DMS53 treated with DMSO at 0.1 percent for 48 hours (cell line): ENCODE results near the gene NUTM1.
"Not testable (repeated sequence)": the region's sequence is repeated elsewhere in the genome, so short reads cannot be mapped to it uniquely, and the experiment has no call there.

Experiments used
- DNase-seq: peaks from one replicate; lab custom pipeline; 2025; ENCODE audit not compliant: unreplicated experiment; lab: John Stamatoyannopoulos, UW

Gene NUTM1

DNA sequence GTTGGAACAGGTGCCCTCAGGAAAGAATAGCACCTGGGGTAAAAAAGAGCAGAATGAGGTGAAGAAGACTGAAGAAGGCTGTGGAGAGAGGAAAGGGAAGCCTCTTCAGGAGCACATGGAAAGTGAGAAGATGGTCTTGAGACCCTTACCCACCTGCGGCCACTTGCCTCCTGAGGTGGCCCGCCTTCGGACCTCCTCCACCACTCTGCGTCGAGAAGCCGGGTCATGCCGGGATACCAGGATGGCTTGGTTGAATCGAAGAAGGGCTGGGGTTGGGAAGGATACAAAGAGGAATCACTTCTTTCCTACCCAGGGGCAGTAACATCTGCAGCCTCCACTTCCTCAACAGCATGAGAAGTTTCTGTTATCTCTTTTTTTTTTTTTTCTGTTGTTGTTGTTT, 20.9 kb downstream of the NUTM1 start:
- DNase-seq, result no peak

GRCh38 chr15:34365091-34365825, 22.1 kb downstream of the NUTM1 start:
- no peak for DNase-seq

- DNase-seq, result no peak
These were observed 22.7 kb downstream of the NUTM1 start for GRCh38 chr15:34365836-34366235.

- peak; percentile 26 for DNase-seq
These were observed 23.4 kb downstream of the NUTM1 start for GRCh38 chr15:34366271-34367065.

DNA sequence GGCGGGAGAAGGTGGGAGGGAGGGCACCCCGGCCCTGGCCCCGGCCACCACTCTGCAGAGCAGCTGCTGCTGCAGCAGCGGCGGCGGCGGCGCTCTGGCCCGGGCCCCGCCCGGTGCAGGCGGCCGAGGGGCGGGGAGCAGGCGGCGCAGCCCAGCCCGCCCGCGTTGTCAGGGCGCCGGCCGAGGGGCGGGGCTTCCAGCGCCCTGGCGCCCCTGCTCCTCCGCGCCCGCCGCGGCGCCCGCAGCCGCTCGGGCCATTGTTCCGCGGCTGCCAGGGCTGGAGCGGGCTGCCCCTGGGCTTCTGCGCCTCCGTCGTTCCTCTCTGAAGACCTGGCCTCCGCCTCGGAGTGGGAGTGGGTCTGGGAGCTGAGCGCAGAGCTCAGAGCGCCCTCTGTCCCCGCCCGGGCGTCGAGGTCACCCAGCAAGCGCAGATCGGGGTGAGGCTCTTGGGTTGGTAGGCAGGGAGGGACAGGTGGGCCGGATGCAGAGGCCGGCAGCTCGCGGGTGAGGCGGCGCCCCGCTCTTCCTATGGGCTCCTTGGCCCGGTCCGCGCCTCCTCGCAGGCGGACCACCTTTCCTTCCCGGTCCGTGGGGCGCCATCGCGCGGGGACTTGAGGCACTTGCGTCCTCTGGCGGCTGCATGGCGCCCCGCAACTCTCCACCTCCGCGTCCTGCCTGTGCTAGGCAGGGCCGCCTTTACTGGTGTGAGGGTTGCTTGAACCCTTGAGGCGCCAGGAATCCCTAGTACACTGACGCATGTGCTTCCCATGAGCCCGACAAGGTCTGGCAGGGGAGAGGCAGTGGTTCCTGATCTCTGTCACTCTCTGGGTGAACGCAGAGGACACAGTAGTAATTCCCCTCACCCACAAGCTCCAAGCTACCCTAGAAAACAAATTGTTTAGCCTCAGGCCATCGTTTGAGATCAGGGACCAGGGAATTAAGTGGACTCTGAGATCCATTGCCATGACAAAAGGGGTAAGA, 24.3 kb downstream of the NUTM1 start, which contains the start of gene LPCAT4:
Gene LPCAT4 (minus strand): TSS at position 96 of the 981 bp plus-strand sequence. CDS start 96 bp downstream, outside the sequence.
- DNase-seq, result peak; percentile 50

GRCh38 chr15:34370129-34370528, 27.0 kb downstream of the NUTM1 start:
- DNase-seq, result no peak

GRCh38 chr15:34370643-34371042, 27.5 kb downstream of the NUTM1 start:
- no peak for DNase-seq

GRCh38 chr15:34373951-34374350, 30.8 kb downstream of the NUTM1 start:
- DNase-seq, result no peak

GRCh38 chr15:34374816-34375215, 31.7 kb downstream of the NUTM1 start:
- DNase-seq, result no peak

GRCh38 chr15:34375541-34375940, 32.4 kb downstream of the NUTM1 start:
- DNase-seq, result not testable (repeated sequence)

DNA sequence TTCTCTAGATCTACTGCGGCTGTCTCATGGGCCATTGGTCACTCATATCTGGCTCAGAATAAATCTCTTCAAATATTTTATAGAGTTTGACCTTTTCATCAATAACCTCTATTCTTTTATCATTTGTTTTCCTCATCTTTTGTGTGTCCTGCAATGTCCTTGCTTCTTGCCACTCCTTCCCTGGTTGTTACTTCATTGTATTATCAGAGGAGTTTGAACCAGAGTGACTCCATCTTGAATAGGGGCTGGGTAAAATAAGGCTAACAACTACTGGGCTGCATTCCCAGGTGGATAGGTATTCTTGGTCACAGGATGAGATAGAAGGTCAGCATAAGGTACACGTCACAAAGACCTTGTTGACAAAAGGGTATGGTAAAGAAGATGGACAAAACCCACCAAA, 33.7 kb downstream of the NUTM1 start:
- DNase-seq, result no peak

DNA sequence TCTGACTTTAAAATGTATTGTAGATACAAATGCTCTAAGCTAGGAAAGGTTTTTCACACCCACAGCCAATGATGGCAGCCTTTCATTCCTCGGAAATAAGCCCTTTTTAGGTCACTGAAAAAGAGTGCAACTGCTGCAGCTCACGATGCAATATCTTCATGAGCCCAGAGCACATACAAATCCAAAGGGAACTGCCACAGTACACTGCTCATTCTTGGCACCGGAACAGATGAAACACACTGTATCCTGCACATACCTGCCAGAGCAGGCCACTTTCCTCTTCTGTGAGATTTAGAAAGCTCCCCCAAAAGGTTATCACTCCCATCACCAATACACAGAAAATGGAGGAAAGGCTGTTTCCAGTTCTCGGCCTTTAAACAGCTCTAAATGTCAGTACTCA, 37.4 kb downstream of the NUTM1 start:
- DNase-seq, result not testable (repeated sequence)

DNA sequence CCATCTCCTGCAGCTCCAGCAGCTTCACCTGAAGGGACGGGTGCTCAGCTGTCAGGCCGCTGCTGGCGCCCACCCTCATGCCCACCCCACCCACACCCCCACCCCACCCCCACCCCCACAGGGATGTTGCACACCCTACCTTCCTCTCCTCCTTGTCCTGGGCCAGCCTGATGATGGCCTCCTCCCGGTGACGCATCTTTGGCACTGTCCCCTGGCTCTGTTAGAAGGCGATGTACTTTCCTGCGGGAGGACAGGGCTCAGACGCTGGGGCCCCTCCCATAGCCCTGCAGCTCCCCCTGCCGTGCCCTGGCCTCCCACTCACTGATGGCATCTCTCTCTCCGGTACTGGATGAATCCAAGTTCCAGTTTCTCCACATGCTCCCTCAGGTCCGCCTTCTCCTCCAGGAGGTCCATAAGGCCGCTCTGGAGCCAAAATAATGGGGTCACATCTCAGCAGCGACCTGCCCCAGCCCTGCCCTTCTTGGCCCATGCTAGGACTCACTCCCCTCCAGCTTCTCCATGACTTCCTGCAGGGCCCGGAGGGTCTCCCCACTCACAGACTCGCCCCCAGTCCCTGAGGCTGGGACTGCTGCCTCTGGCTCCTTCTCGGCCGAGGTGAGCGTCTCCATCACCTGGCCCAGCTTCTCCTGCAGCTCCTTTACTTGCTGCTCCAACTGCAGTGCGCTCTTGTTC, 38.9 kb downstream of the NUTM1 start:
- DNase-seq, result not testable (repeated sequence)

DNA sequence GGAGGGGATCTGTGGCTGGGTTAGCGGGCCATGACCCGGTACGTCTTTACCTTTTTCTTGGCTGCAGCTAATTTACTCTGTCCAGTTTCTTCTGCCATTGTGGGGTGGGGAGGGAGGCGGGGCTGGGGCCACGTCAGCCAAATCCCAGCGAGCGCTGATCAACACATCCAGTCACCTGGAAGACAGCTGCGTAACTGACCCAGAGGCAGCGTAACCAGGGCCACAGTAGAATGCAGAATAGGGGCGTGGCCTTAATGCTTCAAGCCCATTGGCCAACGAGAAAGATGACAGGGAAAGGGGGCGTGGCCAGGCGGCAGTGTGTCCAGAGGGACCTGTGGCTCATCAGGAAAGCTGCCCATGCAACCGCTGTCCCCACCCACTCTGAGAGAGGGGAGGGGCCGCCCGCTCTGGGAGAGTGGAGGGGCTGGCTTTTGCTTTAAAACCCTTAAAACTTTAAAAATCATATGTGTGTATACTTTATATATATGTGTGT, 46.5 kb downstream of the NUTM1 start:
- DNase-seq, result not testable (repeated sequence)

DNA sequence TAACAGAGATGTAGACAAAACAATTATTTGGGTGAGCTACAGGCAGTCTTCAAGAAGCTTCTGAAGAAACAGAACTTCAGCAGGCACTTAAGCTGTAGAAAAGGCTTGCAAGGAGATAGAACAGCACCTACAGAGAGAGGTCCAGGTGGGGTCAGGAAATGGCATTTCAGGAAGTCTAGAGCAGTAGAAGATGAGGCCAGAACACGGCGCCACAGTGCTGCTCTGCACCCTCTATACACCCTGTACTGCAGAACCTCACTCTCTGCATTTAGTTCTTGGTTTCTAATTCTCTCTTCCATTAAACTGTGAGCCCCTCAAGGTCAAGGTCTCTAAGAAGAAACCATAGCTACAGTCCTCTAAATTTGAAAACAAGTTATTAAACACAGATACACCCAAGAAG, 49.9 kb downstream of the NUTM1 start:
- not testable (repeated sequence) for DNase-seq

GRCh38 chr15:34397637-34398259, 54.6 kb downstream of the NUTM1 start:
- not testable (repeated sequence) for DNase-seq

GRCh38 chr15:34403160-34403598, 60.1 kb downstream of the NUTM1 start:
- DNase-seq, result not testable (repeated sequence)

- not testable (repeated sequence) for DNase-seq
These were observed 60.8 kb downstream of the NUTM1 start for GRCh38 chr15:34403899-34404298.
